ENCODE measurements around the gene CAMTA1. TPM values are rescaled to one million over a fixed set of nuclear protein-coding genes. Genes with fewer than 3 reads are reported as not detected.
A peak's percentile ranks its signal among the peaks of the same experiment; 100 is the strongest.

The CAMTA1 gene
- total RNA-seq, 5 donors from 2014 or later (not counting 1 experiment from before 2014, with no cell fraction given): 29.7 to 37.4 (median 34.6) TPM

DNA sequence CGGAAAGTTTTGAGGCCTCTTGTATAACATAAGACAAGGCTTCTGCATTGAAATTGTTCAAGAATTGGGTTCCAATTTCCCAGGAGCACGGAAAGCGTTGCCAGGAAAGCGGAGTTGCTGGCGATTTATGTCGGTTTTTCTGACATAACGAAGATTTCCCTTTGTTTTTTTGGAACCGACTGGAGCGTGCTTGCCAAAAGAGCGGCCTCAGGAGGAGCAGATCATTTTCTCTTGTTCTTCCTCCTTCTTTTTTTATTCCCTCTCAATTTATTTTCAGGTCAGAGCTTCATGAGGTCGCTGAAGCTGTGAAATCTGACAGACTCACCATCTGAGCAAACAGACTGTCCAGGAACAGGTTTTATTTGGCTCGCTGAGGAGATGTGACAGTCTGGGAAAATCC lies 275.5 kb downstream of the CAMTA1 start:
- no peak for DNase-seq
- H3K36me3 ChIP-seq (ENCODE audit: control insufficient read depth in 2 of 2, extremely low read depth in 1 of 2, insufficient read depth in 1 of 2, low read length in 1 of 2): no peaks in the 10 kb centered on the region
- peaks cover 0 to 18% of the 10 kb centered on the region in 2 experiments for H3K27me3 ChIP-seq (replicated peaks in 1 of 2; ENCODE audit: control insufficient read depth in 2 of 2, extremely low read depth in 1 of 2, insufficient read depth in 2 of 2, low read length in 1 of 2)
- H3K27ac ChIP-seq (ENCODE audit: low read length): no peak overlapping the region
- no peak overlapping the region for H3K27ac Mint-ChIP-seq
- no peaks in the 10 kb centered on the region for H3K4me1 ChIP-seq (ENCODE audit: control insufficient read depth in 1 of 2, extremely low read depth in 1 of 2, insufficient read depth in 2 of 2, low read length in 2 of 2)
- CTCF ChIA-PET: no interaction called here
- no peaks in the 10 kb centered on the region for H3K36me3 Mint-ChIP-seq
- no peaks in the 10 kb centered on the region for H3K9me3 Mint-ChIP-seq
- no peak overlapping the region for H3K4me3 Mint-ChIP-seq
- peaks cover 17 to 29% of the 10 kb centered on the region in 2 donors for H3K27me3 Mint-ChIP-seq
- no peak overlapping the region for H3K4me3 ChIP-seq (ENCODE audit: control insufficient read depth in 1 of 2, extremely low read depth in 1 of 2, low read length in 1 of 2)
- WGBS (ENCODE audit: insufficient coverage): 84% methylated on average over 10 of the region's 12 CpGs
- POLR2A ChIA-PET: no interaction called here
- no peaks in the 10 kb centered on the region for H3K9me3 ChIP-seq
- H3K4me1 Mint-ChIP-seq: no peaks in the 10 kb centered on the region
- ATAC-seq (replicated peaks in 1 of 4): no peak

DNA sequence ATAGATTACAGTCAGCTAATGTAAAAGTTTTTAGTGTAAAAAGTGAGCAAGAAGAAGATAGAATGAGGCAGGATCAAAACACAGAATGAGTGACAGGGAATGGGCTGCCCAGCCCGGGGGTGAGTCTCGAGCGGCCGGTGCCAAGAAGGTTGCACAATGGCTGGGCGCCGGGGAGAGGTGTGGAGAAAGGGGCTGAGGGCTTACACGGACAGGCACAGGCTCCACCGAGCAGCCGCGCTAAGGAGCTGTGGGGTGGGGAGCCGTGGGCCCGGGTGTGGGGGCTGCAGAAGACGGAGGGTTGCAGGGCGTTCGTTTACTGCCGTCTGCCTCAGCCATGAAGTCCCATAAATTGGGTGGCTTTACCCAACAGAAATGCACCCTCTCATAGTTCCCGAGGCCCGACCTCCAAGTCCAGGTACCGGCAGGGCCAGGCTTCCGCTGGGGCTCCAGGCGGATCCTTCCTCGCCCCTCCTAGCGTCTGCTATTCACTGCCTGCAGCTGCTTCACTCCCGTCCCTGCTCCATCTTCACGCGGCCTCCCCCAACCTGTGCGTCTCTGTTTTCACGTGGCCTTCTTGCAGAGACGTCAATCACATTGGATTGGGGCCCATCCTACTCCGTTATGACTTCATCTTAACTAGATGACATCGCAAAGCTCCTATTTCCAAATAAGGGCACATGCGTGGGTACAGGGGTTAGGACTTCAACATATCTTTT lies 277.2 kb downstream of the CAMTA1 start:
- CTCF ChIA-PET: no interaction called here
- Histone ChIP-seq H3K27ac (ENCODE audit: low read length) (no peak overlapping the region), H3K27me3 (replicated peaks in 1 of 2; ENCODE audit: control insufficient read depth in 2 of 2, extremely low read depth in 1 of 2, insufficient read depth in 2 of 2, low read length in 1 of 2) (peaks cover 0 to 18% of the 10 kb centered on the region in 2 experiments), H3K36me3 (ENCODE audit: control insufficient read depth in 2 of 2, extremely low read depth in 1 of 2, insufficient read depth in 1 of 2, low read length in 1 of 2) (no peaks in the 10 kb centered on the region), H3K4me1 (ENCODE audit: control insufficient read depth in 1 of 2, extremely low read depth in 1 of 2, insufficient read depth in 2 of 2, low read length in 2 of 2) (no peaks in the 10 kb centered on the region), H3K4me3 (ENCODE audit: control insufficient read depth in 1 of 2, extremely low read depth in 1 of 2, low read length in 1 of 2) (no peak overlapping the region), H3K9me3 (no peaks in the 10 kb centered on the region)
- Mint-ChIP-seq H3K4me3 (no peak overlapping the region), H3K27ac (peak overlapping the region in 1 of 2 donors; percentile 28), H3K36me3 (no peaks in the 10 kb centered on the region), H3K27me3 (peaks cover 20 to 35% of the 10 kb centered on the region in 2 donors), H3K4me1 (no peaks in the 10 kb centered on the region), H3K9me3 (no peaks in the 10 kb centered on the region)
- whole genome bisulfite sequencing (ENCODE audit: insufficient coverage): 88% methylated on average over 26 of the region's 32 CpGs
- no peak for ATAC-seq (replicated peaks in 1 of 4)
- POLR2A ChIA-PET: no interaction called here
- DNase-seq: no peak

GRCh38 chr1:7063981-7064380 lies 278.7 kb downstream of the CAMTA1 start:
- Mint-ChIP-seq H3K4me1 (no peaks in the 10 kb centered on the region), H3K27me3 (peaks cover 20 to 37% of the 10 kb centered on the region in 2 donors), H3K4me3 (no peak overlapping the region), H3K9me3 (no peaks in the 10 kb centered on the region), H3K27ac (no peak overlapping the region), H3K36me3 (no peaks in the 10 kb centered on the region)
- ChIA-PET POLR2A (no interaction called here), CTCF (interaction anchor here in 1 of 2 donors (0.7 kb wide), 1 partner anchor 9 kb away, joined by 3 read pairs; no protein-coding TSS in a partner anchor)
- H3K27me3 ChIP-seq (replicated peaks in 1 of 2; ENCODE audit: control insufficient read depth in 2 of 2, extremely low read depth in 1 of 2, insufficient read depth in 2 of 2, low read length in 1 of 2): peaks cover 0 to 20% of the 10 kb centered on the region in 2 experiments
- H3K36me3 ChIP-seq (ENCODE audit: control insufficient read depth in 2 of 2, extremely low read depth in 1 of 2, insufficient read depth in 1 of 2, low read length in 1 of 2): no peaks in the 10 kb centered on the region
- H3K27ac ChIP-seq (ENCODE audit: low read length): no peak overlapping the region
- H3K4me3 ChIP-seq (ENCODE audit: control insufficient read depth in 1 of 2, extremely low read depth in 1 of 2, low read length in 1 of 2): no peak overlapping the region
- DNase-seq (no peak), ATAC-seq (replicated peaks in 1 of 4) (no peak)
- WGBS (ENCODE audit: insufficient coverage): 83% methylated on average over 1 of the region's 1 CpG
- no peaks in the 10 kb centered on the region for H3K4me1 ChIP-seq (ENCODE audit: control insufficient read depth in 1 of 2, extremely low read depth in 1 of 2, insufficient read depth in 2 of 2, low read length in 2 of 2)
- no peaks in the 10 kb centered on the region for H3K9me3 ChIP-seq

DNA sequence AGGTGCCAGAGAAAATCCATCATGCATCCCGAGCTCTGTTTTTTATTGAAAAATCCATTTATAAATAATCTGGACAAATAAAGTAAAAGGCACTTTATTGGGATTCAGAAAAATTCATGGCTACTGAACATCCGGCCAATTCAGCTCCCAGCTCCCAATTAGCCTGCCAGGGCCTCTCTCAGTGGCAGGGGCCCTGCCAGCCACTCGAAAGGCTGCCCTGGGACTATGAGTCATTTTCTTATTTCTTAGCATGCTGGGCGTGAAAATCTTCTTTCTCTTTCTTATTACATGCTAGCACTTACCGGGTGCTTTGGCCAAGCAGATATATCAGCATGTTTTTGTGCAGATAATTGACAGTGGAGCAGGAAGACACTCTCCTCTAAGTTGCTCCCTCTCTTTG lies 283.3 kb downstream of the CAMTA1 start:
- H3K27ac Mint-ChIP-seq: no peak overlapping the region
- Histone ChIP-seq H3K27ac (ENCODE audit: low read length) (no peak overlapping the region), H3K4me3 (ENCODE audit: control insufficient read depth in 1 of 2, extremely low read depth in 1 of 2, low read length in 1 of 2) (no peak overlapping the region), H3K4me1 (ENCODE audit: control insufficient read depth in 1 of 2, extremely low read depth in 1 of 2, insufficient read depth in 2 of 2, low read length in 2 of 2) (peaks cover 0 to 9% of the 10 kb centered on the region in 2 experiments), H3K9me3 (no peaks in the 10 kb centered on the region), H3K36me3 (ENCODE audit: control insufficient read depth in 2 of 2, extremely low read depth in 1 of 2, insufficient read depth in 1 of 2, low read length in 1 of 2) (no peaks in the 10 kb centered on the region), H3K27me3 (replicated peaks in 1 of 2; ENCODE audit: control insufficient read depth in 2 of 2, extremely low read depth in 1 of 2, insufficient read depth in 2 of 2, low read length in 1 of 2) (peaks cover 0 to 33% of the 10 kb centered on the region in 2 experiments)
- 70% methylated on average over 2 of the region's 5 CpGs for WGBS (ENCODE audit: insufficient coverage)
- H3K4me3 Mint-ChIP-seq: no peak overlapping the region
- peaks cover 0 to 6% (median 4%) of the 10 kb centered on the region in 3 donors for H3K4me1 Mint-ChIP-seq
- H3K9me3 Mint-ChIP-seq: no peaks in the 10 kb centered on the region
- ATAC-seq (replicated peaks in 1 of 4): no peak
- ChIA-PET POLR2A (no interaction called here), CTCF (no interaction called here)
- no peaks in the 10 kb centered on the region for H3K36me3 Mint-ChIP-seq
- DNase-seq: no peak
- peaks cover 37 to 45% of the 10 kb centered on the region in 2 donors for H3K27me3 Mint-ChIP-seq

GRCh38 chr1:7069931-7070330 lies 284.7 kb downstream of the CAMTA1 start:
- H3K27ac ChIP-seq (ENCODE audit: low read length): no peak overlapping the region
- H3K27me3 Mint-ChIP-seq: peaks cover 33 to 37% of the 10 kb centered on the region in 2 donors
- H3K4me1 Mint-ChIP-seq: peaks cover 0 to 6% (median 4%) of the 10 kb centered on the region in 3 donors
- no peak overlapping the region for H3K4me3 ChIP-seq (ENCODE audit: control insufficient read depth in 1 of 2, extremely low read depth in 1 of 2, low read length in 1 of 2)
- ChIA-PET POLR2A (no interaction called here), CTCF (no interaction called here)
- no peak overlapping the region for H3K27ac Mint-ChIP-seq
- no peaks in the 10 kb centered on the region for H3K36me3 Mint-ChIP-seq
- WGBS (ENCODE audit: insufficient coverage): 35% methylated on average over 17 of the region's 23 CpGs
- H3K9me3 ChIP-seq: no peaks in the 10 kb centered on the region
- no peaks in the 10 kb centered on the region for H3K36me3 ChIP-seq (ENCODE audit: control insufficient read depth in 2 of 2, extremely low read depth in 1 of 2, insufficient read depth in 1 of 2, low read length in 1 of 2)
- peak overlapping the region in 1 of 3 donors; percentile 42 for H3K4me3 Mint-ChIP-seq
- ATAC-seq (replicated peaks in 1 of 4) (no peak), DNase-seq (no peak)
- H3K4me1 ChIP-seq (ENCODE audit: control insufficient read depth in 1 of 2, extremely low read depth in 1 of 2, insufficient read depth in 2 of 2, low read length in 2 of 2): peaks cover 0 to 9% of the 10 kb centered on the region in 2 experiments
- peaks cover 0 to 28% of the 10 kb centered on the region in 2 experiments for H3K27me3 ChIP-seq (replicated peaks in 1 of 2; ENCODE audit: control insufficient read depth in 2 of 2, extremely low read depth in 1 of 2, insufficient read depth in 2 of 2, low read length in 1 of 2)
- H3K9me3 Mint-ChIP-seq: no peaks in the 10 kb centered on the region

- ATAC-seq (replicated peaks in 1 of 4) (peak; percentile 40 to 61 (median 58)), DNase-seq (peak in 32 of 35 experiments; percentile 8 to 65 (median 32))
- Histone ChIP-seq H3K36me3 (ENCODE audit: control insufficient read depth in 2 of 2, extremely low read depth in 1 of 2, insufficient read depth in 1 of 2, low read length in 1 of 2) (no peaks in the 10 kb centered on the region), H3K4me1 (ENCODE audit: control insufficient read depth in 1 of 2, extremely low read depth in 1 of 2, insufficient read depth in 2 of 2, low read length in 2 of 2) (peaks cover 0 to 9% of the 10 kb centered on the region in 2 experiments), H3K27me3 (replicated peaks in 1 of 2; ENCODE audit: control insufficient read depth in 2 of 2, extremely low read depth in 1 of 2, insufficient read depth in 2 of 2, low read length in 1 of 2) (peaks cover 0 to 27% of the 10 kb centered on the region in 2 experiments), H3K4me3 (ENCODE audit: control insufficient read depth in 1 of 2, extremely low read depth in 1 of 2, low read length in 1 of 2) (peak overlapping the region in 1 of 2 donors; percentile 2), H3K27ac (ENCODE audit: low read length) (no peak overlapping the region), H3K9me3 (no peaks in the 10 kb centered on the region)
- CTCF ChIA-PET: no interaction called here
- H3K4me3 Mint-ChIP-seq: peak overlapping the region in 1 of 3 donors; percentile 42
- peaks cover 0 to 6% (median 4%) of the 10 kb centered on the region in 3 donors for H3K4me1 Mint-ChIP-seq
- WGBS (ENCODE audit: insufficient coverage): 9% methylated on average over 10 of the region's 13 CpGs
- H3K9me3 Mint-ChIP-seq: peaks cover 0 to 3% (median 0%) of the 10 kb centered on the region in 3 donors
- POLR2A ChIA-PET: no interaction called here
- H3K36me3 Mint-ChIP-seq: no peaks in the 10 kb centered on the region
- H3K27ac Mint-ChIP-seq: no peak overlapping the region
- H3K27me3 Mint-ChIP-seq: peaks cover 33 to 35% of the 10 kb centered on the region in 2 donors
Measured at GRCh38 chr1:7070389-7071029, 285.3 kb downstream of the CAMTA1 start.

Data from T-cell (primary cell).